Testis (tissue), 3 donors: Measurements from ENCODE around the gene CRYGS. TPM values are rescaled to one million over a fixed set of nuclear protein-coding genes. Genes with fewer than 3 reads are reported as not detected.

ENCODE experiments used
- DNase-seq: peaks from one replicate; pipeline ENCODE4 v3.0.0-alpha.2; 2019
- H3K27ac ChIP-seq, 2 donors: fragments of 200-600 bp; sonication (generic); one replicate each; pipeline ENCODE4 v1.5.1; 2019
- H3K27me3 ChIP-seq: fragments of 200-600 bp; sonication (generic); one replicate; pipeline ENCODE4 v1.5.1; 2019
- H3K36me3 ChIP-seq: fragments of 200-600 bp; sonication (generic); one replicate; pipeline ENCODE4 v1.5.1; 2017; ENCODE audit warnings: low read depth; ENCODE audit errors: missing control alignments
- H3K4me1 ChIP-seq: fragments of 200-600 bp; sonication (generic); one replicate; pipeline ENCODE4 v1.5.1; 2019
- H3K4me3 ChIP-seq, 2 donors: fragments of 200-600 bp; sonication (generic); one replicate each; pipeline ENCODE4 v1.5.1; 2017 to 2019
- H3K9me3 ChIP-seq: fragments of 200-600 bp; sonication (generic); one replicate; pipeline ENCODE4 v1.5.1; 2017
- POLR2A ChIP-seq: fragments of 450-650 bp; IDR thresholded peaks from one replicate; pipeline ENCODE4 v1.6.1; 2017; ENCODE audit warnings: antibody characterized with exemption, mild to moderate bottlenecking, moderate library complexity
- WGBS, 2 donors: methylation state at CpG; one replicate each; pipeline ENCODE4 v1.1.5; 2018; 5-methylcytosine and 5-hydroxymethylcytosine counted together
- intact Hi-C: fragments of 100-400 bp; cut with DNase I; formaldehyde crosslinking; loops from one replicate; pipeline ENCODE4 v1.15.1; 2023; ENCODE audit warnings: low total_unique reads
- polyA plus RNA-seq: library from polyadenylated mRNA; stranded (reverse); fragments of 350-450 nt; fragmentation: Illumina TruSeq; extraction: RNeasy Lipid Tissue Mini Kit (QIAGEN cat#74804); gene quantifications from one replicate; pipeline ENCODE4 v1.2.3, GENCODE V29; 2014; ENCODE audit warnings: low read depth, low replicate concordance; ENCODE audit not compliant: insufficient read depth
- total RNA-seq, 2 donors: library from RNA; depleted of rRNA; stranded (reverse); fragments of >200 nt; gene quantifications; one replicate each; pipeline ENCODE4 v1.2.3, GENCODE V29; 2016
- TF ChIP-seq, protein P1 (sequence below), 3 experiments: fragments of 450-650 bp in 2 of 3; fragments of 200-600 bp in 1 of 3; sonication (generic) in 1 of 3; IDR thresholded peaks; one replicate each; pipeline ENCODE4 v1.5.1; 2016 to 2019; ENCODE audit warnings: antibody characterized with exemption in 3 of 3, mild to moderate bottlenecking in 2 of 3, moderate library complexity in 1 of 3

The CRYGS gene
- total and polyA plus RNA-seq, 3 donors from 2014 or later: 6.1 to 8.6 (median 6.3) TPM

DNA sequence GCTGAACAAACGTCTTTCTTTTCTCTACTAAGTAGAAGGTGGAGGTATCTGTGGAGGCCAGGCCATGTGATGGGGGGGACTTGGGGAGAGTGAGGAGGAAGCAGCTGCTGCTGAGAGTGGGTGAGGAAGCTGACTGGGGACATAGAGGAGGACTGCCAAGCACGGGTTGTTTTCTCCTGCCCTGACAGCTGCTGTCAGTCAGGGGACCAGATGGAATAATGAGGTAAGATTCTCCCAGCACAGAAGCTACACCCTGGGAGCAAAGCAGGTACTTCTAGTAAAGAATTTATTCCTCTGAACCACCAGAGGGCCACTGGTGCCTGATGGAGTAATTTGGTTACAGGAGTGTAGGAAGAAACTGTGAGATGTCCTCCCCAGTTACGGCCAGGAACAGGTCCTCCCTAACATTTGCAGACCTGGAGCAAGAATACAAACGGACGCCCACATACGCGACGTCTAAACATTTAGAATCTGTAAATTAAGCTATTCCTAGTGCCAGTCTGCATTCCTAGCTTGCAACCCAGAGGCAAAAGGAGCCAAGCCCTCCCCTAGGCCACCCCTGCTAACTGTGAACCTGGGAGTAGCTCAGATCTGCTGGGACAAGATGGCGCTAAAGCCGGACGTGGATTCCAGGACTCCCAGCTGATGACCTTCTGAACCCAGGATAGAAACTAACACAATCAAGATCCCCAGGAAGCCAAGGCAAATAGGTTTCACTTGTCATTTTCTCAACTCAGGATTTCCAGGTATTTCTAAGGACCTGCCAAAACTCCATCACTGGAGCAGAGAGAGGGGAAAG, 14.8 kb downstream of the CRYGS start:
- 84% methylated on average over 11 of the region's 11 CpGs for WGBS, 2 donors
- Histone ChIP-seq H3K27me3 (no peaks in the 10 kb centered on the region), H3K4me3 (no peak overlapping the region), H3K27ac (no peak overlapping the region), H3K4me1 (no peaks in the 10 kb centered on the region), H3K36me3 (no peaks in the 10 kb centered on the region), H3K9me3 (no peaks in the 10 kb centered on the region)
- no peak for TF ChIP-seq POLR2A
- TF ChIP-seq, protein P1, sequence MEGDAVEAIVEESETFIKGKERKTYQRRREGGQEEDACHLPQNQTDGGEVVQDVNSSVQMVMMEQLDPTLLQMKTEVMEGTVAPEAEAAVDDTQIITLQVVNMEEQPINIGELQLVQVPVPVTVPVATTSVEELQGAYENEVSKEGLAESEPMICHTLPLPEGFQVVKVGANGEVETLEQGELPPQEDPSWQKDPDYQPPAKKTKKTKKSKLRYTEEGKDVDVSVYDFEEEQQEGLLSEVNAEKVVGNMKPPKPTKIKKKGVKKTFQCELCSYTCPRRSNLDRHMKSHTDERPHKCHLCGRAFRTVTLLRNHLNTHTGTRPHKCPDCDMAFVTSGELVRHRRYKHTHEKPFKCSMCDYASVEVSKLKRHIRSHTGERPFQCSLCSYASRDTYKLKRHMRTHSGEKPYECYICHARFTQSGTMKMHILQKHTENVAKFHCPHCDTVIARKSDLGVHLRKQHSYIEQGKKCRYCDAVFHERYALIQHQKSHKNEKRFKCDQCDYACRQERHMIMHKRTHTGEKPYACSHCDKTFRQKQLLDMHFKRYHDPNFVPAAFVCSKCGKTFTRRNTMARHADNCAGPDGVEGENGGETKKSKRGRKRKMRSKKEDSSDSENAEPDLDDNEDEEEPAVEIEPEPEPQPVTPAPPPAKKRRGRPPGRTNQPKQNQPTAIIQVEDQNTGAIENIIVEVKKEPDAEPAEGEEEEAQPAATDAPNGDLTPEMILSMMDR (IDR thresholded peaks at IDR 0.05): no peak
- intact Hi-C loops: no loop called here
- no peak for DNase-seq

DNA sequence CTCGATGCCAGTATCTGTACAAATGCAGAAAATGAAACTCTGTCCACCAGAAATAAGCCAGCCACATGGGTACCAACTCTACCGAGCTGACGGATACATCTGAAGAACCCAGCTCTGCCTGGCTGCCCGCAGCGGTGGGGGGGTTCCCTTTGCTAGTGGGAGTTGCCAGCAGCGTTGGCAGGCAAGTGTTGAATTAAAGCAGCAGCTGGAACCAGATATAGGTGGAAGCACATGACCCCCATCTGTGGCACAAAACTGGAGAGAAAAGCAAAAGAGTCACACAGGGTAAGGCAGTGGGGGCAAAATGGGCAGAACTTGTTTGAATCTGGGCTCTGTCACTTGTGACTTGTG, 17.9 kb downstream of the CRYGS start:
- no peak for TF ChIP-seq POLR2A
- TF ChIP-seq, protein P1 (IDR thresholded peaks at IDR 0.05): no peak
- H3K27me3 ChIP-seq: no peaks in the 10 kb centered on the region
- no peaks in the 10 kb centered on the region for H3K36me3 ChIP-seq
- H3K4me3 ChIP-seq: no peak overlapping the region
- H3K9me3 ChIP-seq: no peaks in the 10 kb centered on the region
- no peak overlapping the region for H3K27ac ChIP-seq
- no peak for DNase-seq
- intact Hi-C loops: no loop called here
- WGBS, 2 donors: 61 to 62% methylated on average over 6 of the region's 6 CpGs
- H3K4me1 ChIP-seq: no peaks in the 10 kb centered on the region

DNA sequence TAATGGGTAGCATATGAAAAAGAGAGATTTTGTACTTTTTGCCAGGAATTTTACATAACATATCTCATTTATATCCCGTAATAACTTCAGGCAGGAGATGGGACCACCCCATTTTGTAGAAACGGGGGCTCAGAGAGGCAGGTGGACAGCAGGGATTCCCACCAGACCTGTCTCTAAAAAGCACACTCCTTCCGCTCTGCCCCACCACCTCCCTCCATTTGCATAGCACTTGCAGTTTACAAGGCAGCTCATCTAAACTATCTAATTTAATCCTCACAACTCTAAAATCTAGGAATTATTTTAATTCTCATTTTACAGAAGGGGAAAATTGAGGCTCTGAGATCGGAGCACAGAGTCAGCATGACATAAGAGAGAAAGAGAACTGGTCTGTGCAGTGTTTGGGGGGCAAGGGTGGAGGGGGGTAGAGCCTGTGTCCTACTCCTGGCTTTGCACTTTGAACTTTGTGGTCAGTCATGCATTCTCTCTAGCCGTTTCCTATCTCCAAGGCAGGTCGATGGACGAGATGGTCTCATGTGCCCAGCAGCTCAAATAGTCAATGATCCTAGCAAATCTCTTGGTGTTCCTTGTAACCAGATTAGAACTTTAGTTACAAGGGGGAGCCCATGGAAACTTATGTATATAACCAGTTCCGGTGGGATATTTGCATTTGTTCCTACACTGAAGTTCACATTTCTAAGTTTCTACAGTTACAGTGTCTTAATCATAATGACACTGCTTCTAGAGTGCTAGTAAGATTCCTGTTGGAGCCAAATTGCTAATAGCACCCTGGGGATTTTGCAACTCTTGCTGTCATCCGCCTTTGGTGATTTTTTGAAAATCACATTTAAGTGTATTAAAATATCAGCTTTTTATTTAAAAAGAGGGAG, 18.6 kb downstream of the CRYGS start:
- DNase-seq: no peak
- Histone ChIP-seq H3K27me3 (no peaks in the 10 kb centered on the region), H3K4me1 (no peaks in the 10 kb centered on the region), H3K27ac (no peak overlapping the region), H3K9me3 (no peaks in the 10 kb centered on the region), H3K36me3 (no peaks in the 10 kb centered on the region), H3K4me3 (no peak overlapping the region)
- intact Hi-C loops: no loop called here
- 71 to 72% methylated on average over 9 of the region's 9 CpGs for WGBS, 2 donors
- no peak for TF ChIP-seq POLR2A
- TF ChIP-seq, protein P1 (IDR thresholded peaks at IDR 0.05): no peak

DNA sequence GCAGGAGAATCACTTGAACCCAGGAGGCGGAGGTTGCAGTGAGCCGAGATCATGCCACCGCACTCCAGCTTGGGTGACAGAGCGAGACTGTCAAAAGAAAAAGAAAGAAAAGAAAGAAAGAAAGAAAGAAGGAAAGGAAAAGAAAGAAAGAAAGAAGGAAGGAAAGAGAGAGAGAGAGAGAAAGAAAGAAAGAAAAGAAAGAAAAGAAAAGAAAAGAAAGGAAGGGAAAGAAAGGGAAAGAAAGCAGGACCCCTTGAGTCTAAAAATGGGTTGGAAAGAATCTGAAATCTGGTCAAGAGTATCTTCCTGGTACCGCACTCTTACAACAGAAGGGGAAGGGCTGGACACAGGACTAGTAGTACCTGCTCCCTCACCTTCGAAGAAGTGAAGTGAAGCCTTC, 19.6 kb downstream of the CRYGS start:
- 92 to 99% methylated on average over 6 of the region's 6 CpGs for WGBS, 2 donors
- H3K4me1 ChIP-seq: no peaks in the 10 kb centered on the region
- TF ChIP-seq, protein P1 (IDR thresholded peaks at IDR 0.05): no peak
- TF ChIP-seq POLR2A: no peak
- no peaks in the 10 kb centered on the region for H3K36me3 ChIP-seq
- no peaks in the 10 kb centered on the region for H3K27me3 ChIP-seq
- H3K27ac ChIP-seq: no peak overlapping the region
- H3K4me3 ChIP-seq: no peak overlapping the region
- intact Hi-C loops: no loop called here
- H3K9me3 ChIP-seq: no peaks in the 10 kb centered on the region
- DNase-seq: no peak
